ENCODE measurements around the gene RNFT2.
A peak's percentile ranks its signal among the peaks of the same experiment; 100 is the strongest.
"Not testable (repeated sequence)": the region's sequence is repeated elsewhere in the genome, so short reads cannot be mapped to it uniquely, and the experiment has no call there.

Gene RNFT2

GRCh38 chr12:116742787-116743186 is 4.7 kb downstream of the RNFT2 start:
- DNase-seq (ENCODE audit: low spot score) = not testable (repeated sequence)

DNA sequence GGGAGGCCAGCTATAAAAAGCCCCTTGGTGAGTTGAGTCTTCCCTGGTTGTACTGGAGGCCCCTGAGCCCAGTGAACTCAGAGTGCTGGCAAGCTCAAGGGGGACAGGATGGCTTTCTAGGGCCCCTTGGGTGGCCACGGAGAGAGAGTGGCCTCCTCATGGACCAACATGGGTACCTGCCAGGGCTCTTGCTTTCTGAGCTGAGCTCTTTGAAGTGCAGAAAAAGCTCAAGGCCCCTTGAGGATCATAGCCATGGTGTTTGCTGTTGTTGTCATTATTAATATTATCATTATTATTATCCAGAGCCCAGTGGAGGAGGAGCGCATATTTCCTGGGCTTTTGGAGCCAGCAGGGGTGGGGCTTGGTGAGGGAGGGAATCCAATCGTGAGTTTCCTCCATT is 6.7 kb downstream of the RNFT2 start:
- no peak for DNase-seq (ENCODE audit: low spot score)

GRCh38 chr12:116745554-116745953 is 7.4 kb downstream of the RNFT2 start:
- DNase-seq (ENCODE audit: low spot score) = no peak

GRCh38 chr12:116749884-116750283 is 11.8 kb downstream of the RNFT2 start:
- DNase-seq (ENCODE audit: low spot score) = no peak

GRCh38 chr12:116750298-116750697 is 12.2 kb downstream of the RNFT2 start:
- DNase-seq (ENCODE audit: low spot score) = no peak

DNA sequence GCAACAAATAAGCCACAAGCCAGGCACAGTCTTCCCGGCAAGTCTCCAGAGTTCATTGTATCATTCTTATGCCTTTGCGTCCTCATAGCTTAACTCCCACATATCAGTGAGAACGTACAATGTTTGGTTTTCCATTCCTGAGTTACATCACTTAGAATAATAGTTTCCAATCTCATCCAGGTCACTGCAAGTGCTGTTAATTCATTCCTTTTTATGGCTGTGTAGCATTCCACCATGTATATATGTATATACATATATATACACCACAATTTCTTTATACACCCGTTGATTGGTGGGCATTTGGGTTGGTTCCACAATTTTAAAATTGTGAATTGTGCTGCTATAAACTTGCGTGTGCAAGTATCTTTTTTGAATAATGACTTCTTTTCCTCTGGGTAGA is 16.0 kb downstream of the RNFT2 start:
- DNase-seq (ENCODE audit: low spot score) = not testable (repeated sequence)

- not testable (repeated sequence) for DNase-seq (ENCODE audit: low spot score)
These were observed 16.7 kb downstream of the RNFT2 start for GRCh38 chr12:116754783-116755182.

DNA sequence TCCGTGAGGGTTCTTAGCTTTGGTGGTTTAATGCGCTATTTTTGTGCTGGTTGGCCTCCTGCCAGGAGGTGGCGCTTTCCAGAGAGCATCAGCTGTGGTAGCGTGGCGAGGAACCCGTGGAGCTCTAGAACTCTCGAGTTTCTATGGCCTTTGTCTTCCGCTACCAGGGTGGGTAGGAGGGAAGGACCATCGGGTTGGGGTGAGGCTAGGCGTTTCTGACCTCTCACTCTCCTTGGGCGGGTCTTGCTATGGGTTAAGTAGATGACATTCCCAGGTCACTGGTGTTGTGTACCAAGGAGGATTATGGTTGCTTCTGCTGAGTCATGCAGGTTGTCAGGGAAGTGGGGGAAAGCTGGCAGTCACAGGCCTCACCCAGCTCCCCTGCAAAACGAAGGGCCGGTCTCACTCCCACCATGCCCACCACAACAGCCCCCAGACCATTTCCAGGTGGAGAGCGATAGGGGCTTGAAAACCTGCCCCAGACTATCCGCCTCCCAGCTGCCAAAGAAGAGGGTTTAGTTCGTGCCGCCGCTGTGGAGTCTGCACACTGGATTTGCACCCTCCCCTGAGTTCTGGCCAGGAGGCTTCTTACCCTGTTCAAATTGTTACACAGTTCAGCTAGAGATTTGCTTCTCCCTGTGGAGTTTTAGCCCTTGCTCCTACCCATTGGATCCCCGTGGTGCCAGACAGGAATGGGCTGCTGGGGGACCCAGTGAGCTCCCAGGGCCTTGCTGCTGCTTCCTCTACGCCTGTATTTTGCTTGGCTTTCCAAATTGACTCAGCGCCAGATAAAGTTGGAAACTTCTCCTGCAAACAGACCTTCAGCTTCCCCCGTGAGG is 21.9 kb downstream of the RNFT2 start:
- no peak for DNase-seq (ENCODE audit: low spot score)

- DNase-seq (ENCODE audit: low spot score) = no peak
These were observed 22.5 kb downstream of the RNFT2 start for GRCh38 chr12:116760622-116761020.

GRCh38 chr12:116761499-116761898 is 23.4 kb downstream of the RNFT2 start:
- no peak for DNase-seq (ENCODE audit: low spot score)

- no peak for DNase-seq (ENCODE audit: low spot score)
These were observed 27.2 kb downstream of the RNFT2 start for GRCh38 chr12:116765271-116765670.

- no peak for DNase-seq (ENCODE audit: low spot score)
These were observed 28.2 kb downstream of the RNFT2 start for GRCh38 chr12:116766285-116766684.

GRCh38 chr12:116766746-116767145 is 28.6 kb downstream of the RNFT2 start:
- DNase-seq (ENCODE audit: low spot score) = no peak

DNA sequence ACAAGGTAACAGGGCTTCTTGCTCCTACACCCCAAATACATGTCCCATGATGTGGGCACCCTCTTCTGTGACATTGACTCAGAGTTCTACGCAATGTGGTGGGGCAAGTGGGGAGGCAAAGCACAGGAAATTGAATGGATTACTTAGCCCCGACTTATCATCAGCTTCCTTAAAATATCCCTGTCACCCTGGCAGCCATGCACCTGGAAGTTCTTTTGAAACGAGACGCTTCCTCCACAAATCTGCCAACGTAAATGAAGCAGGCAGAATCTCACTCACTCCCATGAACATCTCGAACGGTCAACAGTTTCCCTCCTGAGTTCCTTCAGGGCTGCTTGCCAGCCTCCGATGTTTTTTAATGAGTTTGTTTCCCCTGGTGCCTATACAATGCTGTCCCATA is 33.5 kb downstream of the RNFT2 start:
- no peak for DNase-seq (ENCODE audit: low spot score)

- no peak for DNase-seq (ENCODE audit: low spot score)
These were observed 35.2 kb downstream of the RNFT2 start for GRCh38 chr12:116773276-116773731.

- DNase-seq (ENCODE audit: low spot score) = no peak
These were observed 35.9 kb downstream of the RNFT2 start for GRCh38 chr12:116774020-116774419.

GRCh38 chr12:116777245-116777644 is 39.1 kb downstream of the RNFT2 start:
- no peak for DNase-seq (ENCODE audit: low spot score)

- no peak for DNase-seq (ENCODE audit: low spot score)
These were observed 41.5 kb downstream of the RNFT2 start for GRCh38 chr12:116779597-116779996.

- no peak for DNase-seq (ENCODE audit: low spot score)
These were observed 42.8 kb downstream of the RNFT2 start for GRCh38 chr12:116780942-116781341.

DNA sequence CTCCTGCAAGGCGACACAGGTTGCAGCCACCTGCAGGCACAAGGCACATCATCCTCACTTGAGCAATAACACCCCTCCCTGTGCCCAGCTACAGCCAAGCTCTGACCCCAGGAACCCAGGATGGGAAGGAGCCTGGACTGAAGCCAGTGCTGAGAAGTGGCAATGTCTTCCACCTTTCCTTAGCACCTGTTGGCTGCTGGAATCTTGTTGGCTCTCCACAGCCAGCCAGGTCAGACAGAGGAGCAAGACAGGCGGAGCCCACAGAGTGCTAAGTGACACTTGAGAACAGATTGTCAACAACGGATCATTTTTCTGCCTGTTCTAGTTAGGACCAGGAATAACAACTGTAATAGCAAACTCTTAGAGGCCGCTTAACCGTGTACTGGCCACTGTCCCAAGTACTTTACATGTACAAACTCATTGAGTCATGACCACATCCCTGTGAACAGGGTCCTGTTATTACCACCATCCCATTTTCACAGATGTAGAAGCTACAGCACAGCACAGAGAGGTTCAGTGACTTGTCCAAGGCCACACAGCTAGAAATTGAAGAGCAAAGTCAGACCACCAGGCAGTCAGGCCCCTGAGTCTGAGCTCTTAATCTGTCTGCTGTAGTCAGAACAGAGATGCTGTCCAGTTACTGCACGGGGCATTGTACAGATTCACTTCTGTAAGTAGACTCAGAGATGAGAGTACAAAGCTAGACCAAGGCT is 45.6 kb downstream of the RNFT2 start:
- no peak for DNase-seq (ENCODE audit: low spot score)

DNA sequence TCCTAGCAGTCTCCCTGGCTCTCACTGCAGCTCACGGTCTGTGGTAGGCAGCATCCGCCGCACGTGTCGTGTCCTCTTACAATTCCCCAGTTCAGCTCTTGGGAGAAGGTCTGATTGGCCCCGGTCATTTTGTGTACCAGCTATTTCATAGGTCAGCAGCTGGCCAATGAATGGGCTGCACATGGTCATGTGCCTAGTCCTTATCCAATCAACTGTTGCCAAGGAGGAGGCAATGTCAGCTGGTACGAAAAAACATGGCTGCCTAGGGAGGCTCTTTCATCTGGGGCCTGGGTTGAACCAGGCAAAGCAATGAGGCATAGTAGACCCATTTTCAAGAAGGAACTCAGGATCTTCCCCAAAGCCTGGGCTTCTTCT is 46.1 kb downstream of the RNFT2 start:
- peak; percentile 27 for DNase-seq (ENCODE audit: low spot score)

DNA sequence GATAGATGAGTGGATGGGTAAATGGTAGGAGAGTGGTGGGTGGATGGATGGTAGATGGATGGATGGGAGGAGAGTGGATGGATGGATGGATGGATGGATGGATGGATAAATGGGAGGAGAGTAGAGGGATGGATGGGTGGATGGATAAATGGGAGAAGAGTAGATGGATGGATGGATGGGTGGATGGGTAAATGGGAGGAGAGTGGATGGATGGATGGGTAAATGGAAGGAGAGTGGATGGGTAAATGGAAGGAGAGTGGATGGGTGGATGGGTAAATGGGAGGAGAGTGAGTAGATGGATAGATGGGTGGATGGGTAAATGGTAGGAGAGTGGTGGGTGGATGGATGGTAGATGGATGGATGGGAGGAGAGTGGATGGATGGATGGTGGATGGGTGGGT is 51.4 kb downstream of the RNFT2 start:
- not testable (repeated sequence) for DNase-seq (ENCODE audit: low spot score)

GRCh38 chr12:116790066-116790465 is 52.0 kb downstream of the RNFT2 start:
- no peak for DNase-seq (ENCODE audit: low spot score)

Measured in SK-N-DZ (cell line).